EL (cell line): Measurements from ENCODE around the gene SLC22A25.

ENCODE experiments used
- DNase-seq: peaks from one replicate; pipeline ENCODE4 v3.0.0-alpha.2; 2016

Gene SLC22A25

GRCh38 chr11:63227521-63228107 is 15.8 kb downstream of the SLC22A25 start:
- DNase-seq: no peak

- DNase-seq: no peak
Observed at GRCh38 chr11:63226488-63227114, 16.8 kb downstream of the SLC22A25 start.

GRCh38 chr11:63214093-63214492 is 29.3 kb downstream of the SLC22A25 start:
- DNase-seq: no peak

GRCh38 chr11:63212742-63213141 is 30.7 kb downstream of the SLC22A25 start:
- peak; percentile 29 for DNase-seq

- DNase-seq: no peak
Observed at GRCh38 chr11:63210111-63210510, 33.3 kb downstream of the SLC22A25 start.
